Measurements from ENCODE around the gene LARP1.

GRCh38 chr5:154834053-154834452, 78.9 kb downstream of the LARP1 start:
- no peak for TF ChIP-seq CTCF (IDR thresholded peaks at IDR 0.05)
- no peak for TF ChIP-seq POLR2A (IDR thresholded peaks at IDR 0.05)

Data from prostate gland (tissue), 2 donors.